Smooth muscle cell (in vitro differentiated cells): ENCODE measurements around the gene MYH9. TPM values are rescaled to one million over a fixed set of nuclear protein-coding genes. Genes with fewer than 3 reads are reported as not detected.

Experiments used
- DNase-seq: peaks from one replicate; lab custom pipeline; 2025; ENCODE audit not compliant: unreplicated experiment; lab: John Stamatoyannopoulos, UW
- H2AFZ ChIP-seq: fragments of 200-600 bp; sonication (generic); 2 replicates; pipeline ENCODE4 v1.6.0; 2016; ENCODE audit warnings: antibody characterized with exemption, low read depth, mild to moderate bottlenecking
- H3F3A ChIP-seq: fragments of 200-600 bp; sonication (generic); 2 replicates; pipeline ENCODE4 v1.6.0; 2017; ENCODE audit warnings: antibody characterized with exemption, low read depth
- H3K27ac ChIP-seq: fragments of 200-600 bp; sonication (generic); 2 replicates; pipeline ENCODE4 v1.5.1; 2016; ENCODE audit warnings: low read depth, mild to moderate bottlenecking
- H3K27me3 ChIP-seq: fragments of 200-600 bp; sonication (generic); 2 replicates; pipeline ENCODE4 v1.6.1; 2016; ENCODE audit warnings: low read depth, mild to moderate bottlenecking
- H3K36me3 ChIP-seq: fragments of 200-600 bp; sonication (generic); 2 replicates; pipeline ENCODE4 v1.5.1; 2016; ENCODE audit warnings: low read depth
- H3K4me1 ChIP-seq: fragments of 200-600 bp; sonication (generic); 2 replicates; pipeline ENCODE4 v1.5.1; 2016; ENCODE audit warnings: low read depth
- H3K4me2 ChIP-seq: fragments of 200-600 bp; sonication (generic); 2 replicates; pipeline ENCODE4 v1.6.0; 2016; ENCODE audit warnings: mild to moderate bottlenecking
- H3K4me3 ChIP-seq: fragments of 200-600 bp; sonication (generic); 2 replicates; pipeline ENCODE4 v1.5.1; 2016; ENCODE audit warnings: mild to moderate bottlenecking
- H3K79me2 ChIP-seq: fragments of 200-600 bp; sonication (generic); 2 replicates; pipeline ENCODE4 v1.6.0; 2016; ENCODE audit warnings: low read depth, mild to moderate bottlenecking
- H3K9ac ChIP-seq: fragments of 200-600 bp; sonication (generic); 2 replicates; pipeline ENCODE4 v1.6.0; 2016; ENCODE audit warnings: low read depth
- H3K9me3 ChIP-seq: fragments of 200-600 bp; sonication (generic); replicated peaks from 2 replicates; pipeline ENCODE4 v1.5.1; 2016; ENCODE audit warnings: low read depth
- H4K20me1 ChIP-seq: fragments of 200-600 bp; sonication (generic); 2 replicates; pipeline ENCODE4 v1.6.0; 2016; ENCODE audit warnings: low read depth
- WGBS: methylation state at CpG from one replicate; pipeline ENCODE4 v1.1.7; 2016; ENCODE audit warnings: low lambda C conversion rate; 5-methylcytosine and 5-hydroxymethylcytosine counted together
- polyA plus RNA-seq: library from polyadenylated mRNA; unstranded; fragments of >200 nt; fragmentation: Nextera tagmentation; extraction: Ambion mirVana; gene quantifications from 2 replicates; pipeline ENCODE4 v1.2.1, GENCODE V29; 2016
- total RNA-seq: library from RNA; depleted of rRNA; stranded (reverse); fragments of >200 nt; gene quantifications from 2 replicates; pipeline ENCODE4 v1.2.3, GENCODE V29; 2014
- TF ChIP-seq, protein P1 (sequence below): fragments of 200-600 bp; sonication (generic); IDR thresholded peaks from 2 replicates; pipeline ENCODE4 v1.5.1; 2017; ENCODE audit warnings: borderline replicate concordance, mild to moderate bottlenecking, antibody characterized with exemption; ENCODE audit not compliant: insufficient read depth, poor library complexity, severe bottlenecking

MYH9 gene
- total and polyA plus RNA-seq, 2 experiments from 2014 or later = 350 to 361 TPM

- Histone ChIP-seq H4K20me1 (peaks cover 77% of the 10 kb centered on the region), H3K9ac (no peak overlapping the region), H3K9me3 (no peaks in the 10 kb centered on the region), H3K27ac (peak overlapping the region; percentile 100), H3K4me3 (no peak overlapping the region), H2AFZ (no peak overlapping the region), H3K4me1 (peaks cover 15% of the 10 kb centered on the region), H3F3A (peaks cover 49% of the 10 kb centered on the region), H3K27me3 (no peaks in the 10 kb centered on the region), H3K79me2 (peaks cover 88% of the 10 kb centered on the region), H3K36me3 (peaks cover 9% of the 10 kb centered on the region), H3K4me2 (no peak overlapping the region)
- WGBS = 87% methylated on average over 21 of the region's 21 CpGs
- DNase-seq = no peak
- TF ChIP-seq, protein P1, sequence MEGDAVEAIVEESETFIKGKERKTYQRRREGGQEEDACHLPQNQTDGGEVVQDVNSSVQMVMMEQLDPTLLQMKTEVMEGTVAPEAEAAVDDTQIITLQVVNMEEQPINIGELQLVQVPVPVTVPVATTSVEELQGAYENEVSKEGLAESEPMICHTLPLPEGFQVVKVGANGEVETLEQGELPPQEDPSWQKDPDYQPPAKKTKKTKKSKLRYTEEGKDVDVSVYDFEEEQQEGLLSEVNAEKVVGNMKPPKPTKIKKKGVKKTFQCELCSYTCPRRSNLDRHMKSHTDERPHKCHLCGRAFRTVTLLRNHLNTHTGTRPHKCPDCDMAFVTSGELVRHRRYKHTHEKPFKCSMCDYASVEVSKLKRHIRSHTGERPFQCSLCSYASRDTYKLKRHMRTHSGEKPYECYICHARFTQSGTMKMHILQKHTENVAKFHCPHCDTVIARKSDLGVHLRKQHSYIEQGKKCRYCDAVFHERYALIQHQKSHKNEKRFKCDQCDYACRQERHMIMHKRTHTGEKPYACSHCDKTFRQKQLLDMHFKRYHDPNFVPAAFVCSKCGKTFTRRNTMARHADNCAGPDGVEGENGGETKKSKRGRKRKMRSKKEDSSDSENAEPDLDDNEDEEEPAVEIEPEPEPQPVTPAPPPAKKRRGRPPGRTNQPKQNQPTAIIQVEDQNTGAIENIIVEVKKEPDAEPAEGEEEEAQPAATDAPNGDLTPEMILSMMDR = no peak
These were observed 63.9 kb downstream of the MYH9 start for GRCh38 chr22:36323855-36324331.

DNA sequence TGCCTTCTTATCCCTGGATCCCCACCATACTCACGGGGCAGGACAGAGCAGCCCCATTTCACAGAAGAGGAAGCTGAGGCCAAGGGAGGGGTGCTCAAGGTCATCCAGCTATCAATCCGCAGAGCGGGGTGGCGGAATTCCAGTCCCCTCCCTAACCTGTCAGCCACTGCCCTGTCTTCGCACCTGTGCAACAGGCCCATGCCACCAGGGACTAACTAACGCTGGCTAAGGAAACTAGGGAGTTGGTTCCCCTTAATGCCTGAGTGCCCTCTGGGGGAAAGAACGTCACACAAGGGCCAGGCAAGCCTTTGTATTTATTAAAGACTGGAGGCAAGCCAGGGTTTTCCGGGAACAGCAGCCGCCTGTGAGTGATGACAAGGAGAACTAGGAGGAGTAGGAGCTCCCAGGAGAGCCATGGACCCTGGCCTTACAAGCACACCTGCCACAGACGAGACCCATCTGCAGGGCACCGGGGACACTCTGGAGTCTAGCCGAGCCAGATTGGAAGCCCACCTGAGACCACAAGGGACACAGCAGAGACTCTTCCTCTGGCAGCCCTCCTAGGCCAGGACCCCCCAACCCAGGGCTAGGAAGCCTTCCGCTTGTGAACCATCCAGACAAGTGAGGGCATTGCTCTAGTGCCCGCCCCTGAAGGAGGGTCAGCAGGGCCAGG is 64.4 kb downstream of the MYH9 start:
- Histone ChIP-seq H3K9me3 (no peaks in the 10 kb centered on the region), H3K79me2 (peaks cover 91% of the 10 kb centered on the region), H3K4me2 (no peak overlapping the region), H3K4me3 (no peak overlapping the region), H3K36me3 (peaks cover 9% of the 10 kb centered on the region), H3K27me3 (no peaks in the 10 kb centered on the region), H3K4me1 (peaks cover 9% of the 10 kb centered on the region), H3K27ac (peak overlapping the region; percentile 100), H4K20me1 (peaks cover 80% of the 10 kb centered on the region), H3K9ac (no peak overlapping the region), H2AFZ (no peak overlapping the region), H3F3A (peaks cover 47% of the 10 kb centered on the region)
- no peak for DNase-seq
- TF ChIP-seq, protein P1 = no peak
- WGBS = 97% methylated on average over 14 of the region's 14 CpGs

DNA sequence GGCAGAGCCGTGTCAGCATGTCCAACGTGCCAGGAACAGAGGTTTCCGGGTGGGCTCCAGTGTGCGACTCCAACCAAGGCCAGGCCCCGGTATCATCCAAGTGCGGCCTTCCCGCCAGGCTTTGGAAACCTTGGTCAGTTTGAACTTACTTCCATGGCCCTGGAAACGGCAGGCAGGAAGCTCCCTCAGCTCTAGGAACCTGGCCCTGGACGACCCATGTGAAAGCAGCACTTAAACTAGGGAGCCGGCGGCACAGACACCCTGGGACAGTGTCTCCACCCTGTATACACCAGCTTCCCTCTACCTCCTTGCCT is 65.2 kb downstream of the MYH9 start:
- H3K27ac ChIP-seq = peak overlapping the region; percentile 100

More for the DNA sequence above, 65.2 kb downstream of the MYH9 start:
- Histone ChIP-seq H3K79me2 (peaks cover 91% of the 10 kb centered on the region), H3K4me2 (no peak overlapping the region), H3K9me3 (no peaks in the 10 kb centered on the region), H3K36me3 (peaks cover 9% of the 10 kb centered on the region), H3K27me3 (no peaks in the 10 kb centered on the region), H3K4me3 (no peak overlapping the region), H4K20me1 (peaks cover 80% of the 10 kb centered on the region), H2AFZ (no peak overlapping the region), H3K9ac (no peak overlapping the region), H3K4me1 (peaks cover 1% of the 10 kb centered on the region), H3F3A (peaks cover 47% of the 10 kb centered on the region)
- TF ChIP-seq, protein P1 = no peak
- DNase-seq = no peak
- 93% methylated on average over 11 of the region's 11 CpGs for WGBS
